GM18873 (cell line): ENCODE data around the gene LY6G6F.

ENCODE experiments used
- ATAC-seq: cut with Tn5 transposase; IDR thresholded peaks from one replicate; pipeline ENCODE4 v1.9.1; 2021; ENCODE audit warnings: mild to moderate bottlenecking, moderate library complexity, moderate number of reproducible peaks; ENCODE audit not compliant: unreplicated experiment, low FRiP score

LY6G6F gene

GRCh38 chr6:31736768-31737314, 30.2 kb downstream of the LY6G6F start:
- no peak for ATAC-seq

- no peak for ATAC-seq
Observed at GRCh38 chr6:31737315-31737990, 30.8 kb downstream of the LY6G6F start.

GRCh38 chr6:31737991-31738979, 31.6 kb downstream of the LY6G6F start:
- ATAC-seq: no peak

- ATAC-seq: peak; percentile 82
Observed at GRCh38 chr6:31739639-31740396, 33.2 kb downstream of the LY6G6F start, which contains the start of gene MSH5. Gene MSH5 (plus strand): TSS chr6:31740005. CDS start chr6:31740467, 462 bp downstream.

DNA sequence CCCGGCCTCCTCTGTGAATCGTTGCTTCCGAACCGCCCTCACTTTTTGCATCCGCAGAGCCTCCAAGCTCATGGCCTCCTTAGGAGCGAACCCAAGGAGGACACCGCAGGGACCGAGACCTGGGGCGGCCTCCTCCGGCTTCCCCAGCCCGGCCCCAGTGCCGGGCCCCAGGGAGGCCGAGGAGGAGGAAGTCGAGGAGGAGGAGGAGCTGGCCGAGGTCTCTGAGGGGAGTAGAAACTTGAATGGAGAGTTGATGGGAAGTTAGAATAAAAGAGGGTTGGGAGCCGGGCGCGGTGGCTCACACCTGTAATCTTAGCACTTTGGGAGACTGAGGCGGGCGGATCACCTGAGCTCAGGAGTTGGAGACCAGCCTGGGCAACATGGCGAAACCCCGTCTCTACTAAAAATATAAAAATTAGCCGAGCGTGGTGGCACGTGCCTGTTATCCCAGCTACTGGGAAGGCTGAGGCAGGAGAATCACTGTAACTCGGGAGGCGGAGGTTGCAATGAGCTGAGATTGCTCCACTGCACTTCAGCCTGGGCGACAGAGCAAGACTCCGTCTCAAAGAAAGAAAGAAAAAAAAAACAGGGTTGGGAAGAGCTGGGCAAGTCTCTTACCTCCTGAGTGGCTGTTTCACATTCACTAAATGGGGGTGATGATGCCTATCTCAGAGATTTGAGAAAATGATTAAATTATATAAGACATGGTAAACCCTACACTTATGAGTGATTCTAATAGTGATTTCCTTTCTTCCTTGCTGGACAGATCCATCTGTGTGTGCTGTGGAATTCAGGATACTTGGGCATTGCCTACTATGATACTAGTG, 33.9 kb downstream of the LY6G6F start:
- no peak for ATAC-seq

- ATAC-seq: no peak
Observed at GRCh38 chr6:31741815-31742214, 35.1 kb downstream of the LY6G6F start.

- ATAC-seq: no peak
Observed at GRCh38 chr6:31742894-31743293, 36.2 kb downstream of the LY6G6F start.

GRCh38 chr6:31744422-31744821, 37.8 kb downstream of the LY6G6F start:
- ATAC-seq: no peak

GRCh38 chr6:31749301-31750036, 42.8 kb downstream of the LY6G6F start:
- no peak for ATAC-seq

DNA sequence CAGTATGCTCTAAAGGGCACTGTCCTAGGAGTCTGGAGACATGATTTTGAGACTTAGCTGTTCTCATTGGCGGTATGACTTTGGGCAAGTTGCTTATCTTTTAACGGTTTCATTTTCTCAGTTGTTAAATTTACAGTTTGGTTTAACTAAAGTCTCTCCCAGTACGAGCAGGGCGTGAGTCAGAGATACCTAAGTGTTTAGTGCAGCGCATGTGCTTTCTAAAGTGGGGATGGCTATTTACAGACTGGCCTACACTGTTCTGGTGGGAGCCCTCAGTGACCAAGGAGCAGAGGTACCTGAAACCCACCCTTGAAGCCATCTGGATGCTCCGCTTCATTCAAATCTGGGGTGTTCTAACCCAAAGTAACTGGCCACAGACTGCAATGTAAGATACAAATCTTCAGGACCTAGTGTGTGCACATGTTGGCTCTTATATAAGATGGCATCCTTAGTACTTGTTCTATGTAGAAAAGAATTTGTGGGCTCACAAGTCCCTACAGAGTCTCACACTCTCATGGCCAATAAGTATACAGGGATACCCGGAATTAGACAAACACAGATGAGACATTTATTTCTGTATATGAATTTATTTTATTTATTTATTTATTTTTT, 43.9 kb downstream of the LY6G6F start:
- no peak for ATAC-seq

GRCh38 chr6:31752739-31753319, 46.2 kb downstream of the LY6G6F start:
- no peak for ATAC-seq

DNA sequence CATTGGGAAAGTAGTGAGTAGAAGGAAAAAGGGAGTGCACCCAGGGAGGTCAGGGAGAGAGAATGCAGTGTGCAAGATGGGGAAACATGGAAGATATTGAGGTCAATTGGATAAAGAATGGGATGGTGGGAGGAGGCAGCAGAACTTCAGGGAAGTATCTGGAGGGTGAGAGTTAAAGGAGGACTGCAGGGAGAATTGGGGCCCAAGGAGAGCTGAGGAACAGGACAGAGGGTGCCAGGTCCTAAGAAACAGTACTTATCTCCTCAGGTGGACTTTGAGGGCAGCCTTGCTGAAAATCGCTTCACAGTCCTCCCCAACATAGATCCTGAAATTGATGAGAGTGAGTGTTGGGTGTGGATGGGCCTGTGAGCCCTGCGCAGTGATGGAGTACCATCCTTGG, 51.6 kb downstream of the LY6G6F start:
- no peak for ATAC-seq
